ENCODE measurements around the gene HOXA5.
A peak's percentile ranks its signal among the peaks of the same experiment; 100 is the strongest.

HOXA5 gene

DNA sequence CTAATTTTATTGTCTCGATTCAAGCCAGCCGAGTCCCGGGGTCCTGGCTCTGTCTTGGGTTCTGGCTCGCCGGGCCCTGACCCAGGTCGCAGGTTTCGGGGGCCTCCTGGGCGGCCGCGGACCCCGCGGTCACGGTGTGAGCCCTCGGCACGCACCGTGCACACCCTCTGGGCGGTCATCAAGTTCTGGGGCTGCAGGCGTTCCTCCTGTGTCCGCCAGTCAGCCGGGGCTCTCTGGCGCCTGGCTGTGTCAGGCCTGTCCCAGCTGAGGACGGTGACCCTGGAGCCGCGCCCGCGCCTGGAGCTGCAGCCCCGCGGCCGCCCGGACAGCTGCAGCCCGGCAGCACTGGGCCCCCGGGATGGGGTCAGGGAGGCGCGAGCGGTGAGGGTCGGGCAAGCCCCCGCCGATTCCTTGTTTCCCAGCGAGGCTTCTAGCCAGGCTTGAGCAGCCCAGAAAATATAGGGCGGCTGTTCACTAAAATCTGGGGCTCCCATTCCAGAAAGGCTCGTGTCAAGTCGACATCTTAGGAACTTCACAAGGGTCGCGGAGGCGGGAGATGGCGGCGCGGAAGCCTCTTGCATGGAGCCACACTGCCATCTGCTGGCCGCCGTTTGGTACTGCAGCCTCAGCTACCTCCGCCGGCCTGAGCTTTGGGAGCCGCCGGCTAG, 17.2 kb upstream of the HOXA5 start:
- DNase-seq (ENCODE audit: low read depth in 4 of 4, low spot score in 1 of 4), result peak; percentile 71 to 88 (median 78)

DNA sequence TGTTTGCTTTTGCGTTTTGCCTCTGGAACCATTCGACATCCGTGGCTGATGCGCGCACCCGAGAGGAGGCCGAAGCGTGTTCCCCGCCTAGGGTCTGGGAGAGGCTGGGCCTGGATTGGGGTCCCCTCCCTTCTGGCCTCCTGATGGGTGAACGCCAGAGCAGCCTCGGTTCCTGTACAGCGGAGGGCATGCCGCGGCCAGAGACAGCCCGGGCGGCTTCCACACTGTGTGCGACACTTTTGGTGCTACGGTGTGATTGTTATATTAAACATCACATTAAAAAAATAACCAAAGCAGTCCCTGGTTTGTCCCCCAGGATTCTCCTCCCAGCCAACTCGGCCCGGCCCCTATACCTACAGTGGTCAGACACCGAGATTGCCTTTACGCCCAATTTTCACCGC, 16.7 kb upstream of the HOXA5 start:
- no peak for DNase-seq (ENCODE audit: low read depth in 4 of 4, low spot score in 1 of 4)

DNA sequence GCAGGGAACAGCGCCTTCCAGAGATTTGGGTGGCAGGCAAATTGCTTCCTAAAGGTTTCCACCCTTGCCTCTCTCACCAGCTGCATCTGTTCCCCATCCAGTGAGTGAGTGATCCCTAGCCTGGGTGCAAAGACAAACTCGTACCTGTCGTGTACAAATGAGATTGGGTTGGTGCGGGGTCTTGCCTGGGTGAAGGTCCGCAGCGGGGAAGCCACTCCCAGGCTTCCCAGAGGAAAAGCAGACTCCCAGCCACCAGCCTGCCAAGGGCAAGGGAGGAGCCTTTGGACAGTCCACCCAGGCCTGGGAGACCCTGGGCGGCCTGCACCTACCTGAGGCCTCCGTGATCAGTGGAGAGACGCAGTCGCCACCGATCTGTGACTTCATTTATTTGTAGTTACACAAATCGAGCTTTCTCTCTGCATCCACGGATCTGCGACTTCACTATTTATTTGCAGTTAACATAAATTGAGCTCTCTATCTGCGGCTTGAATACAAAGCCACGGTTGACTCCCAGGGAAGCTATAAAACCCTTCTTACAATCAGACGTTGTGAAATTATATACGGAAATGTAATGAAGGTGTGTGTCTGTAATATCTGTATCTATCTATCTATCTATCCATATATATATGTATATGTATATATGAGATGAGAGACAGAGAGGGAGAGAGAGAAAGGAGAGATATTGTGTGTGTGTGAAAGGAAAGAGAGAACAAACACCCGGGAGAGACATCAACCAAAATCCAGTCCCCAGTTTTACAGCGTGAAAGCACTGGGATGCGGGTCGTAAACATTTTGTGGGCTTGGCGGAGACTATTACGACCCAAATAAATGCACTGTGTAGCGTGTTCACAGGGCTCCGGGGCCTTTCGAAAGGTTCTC, 16.0 kb upstream of the HOXA5 start:
- no peak for DNase-seq (ENCODE audit: low read depth in 4 of 4, low spot score in 1 of 4)

DNA sequence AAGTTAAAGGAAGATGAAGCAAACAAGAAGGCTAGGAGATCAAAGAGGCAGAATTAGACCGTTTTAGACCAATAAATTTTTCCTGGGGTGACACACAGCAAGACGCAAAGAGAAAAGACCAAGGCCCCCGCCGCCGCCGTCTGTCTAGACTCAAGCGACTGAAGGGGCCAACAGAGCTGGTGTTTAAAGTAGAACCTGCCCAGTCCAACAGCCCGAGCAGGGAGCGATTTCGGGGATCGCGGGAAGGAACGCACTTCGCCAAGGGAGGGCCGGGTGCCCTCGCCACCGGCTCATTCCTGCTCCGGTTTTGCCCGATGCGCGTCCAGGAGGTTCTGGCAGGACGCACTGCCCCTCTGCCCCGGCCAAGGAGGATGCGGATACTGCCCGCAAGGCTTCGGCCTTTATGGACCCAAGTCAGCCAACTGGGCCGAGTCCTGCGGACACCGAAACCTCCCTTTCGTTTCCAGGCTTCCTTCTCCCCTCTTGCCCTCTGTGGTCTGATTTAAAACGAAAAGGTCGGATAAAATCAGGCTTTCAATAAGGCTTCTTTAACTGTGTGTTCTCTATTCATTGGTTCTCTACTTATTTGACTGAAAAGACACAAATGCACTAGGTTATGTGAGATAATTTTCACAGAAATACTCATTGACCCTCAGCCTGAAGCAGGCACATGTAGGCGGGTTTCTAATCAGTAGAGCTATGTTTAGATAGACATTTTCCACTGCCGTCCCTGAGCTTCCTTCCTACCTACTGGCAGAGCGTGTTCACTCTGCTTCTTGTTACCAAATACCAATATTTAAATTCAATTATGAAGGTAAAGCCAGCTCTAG, 15.2 kb upstream of the HOXA5 start:
- no peak for DNase-seq (ENCODE audit: low read depth in 4 of 4, low spot score in 1 of 4)

DNA sequence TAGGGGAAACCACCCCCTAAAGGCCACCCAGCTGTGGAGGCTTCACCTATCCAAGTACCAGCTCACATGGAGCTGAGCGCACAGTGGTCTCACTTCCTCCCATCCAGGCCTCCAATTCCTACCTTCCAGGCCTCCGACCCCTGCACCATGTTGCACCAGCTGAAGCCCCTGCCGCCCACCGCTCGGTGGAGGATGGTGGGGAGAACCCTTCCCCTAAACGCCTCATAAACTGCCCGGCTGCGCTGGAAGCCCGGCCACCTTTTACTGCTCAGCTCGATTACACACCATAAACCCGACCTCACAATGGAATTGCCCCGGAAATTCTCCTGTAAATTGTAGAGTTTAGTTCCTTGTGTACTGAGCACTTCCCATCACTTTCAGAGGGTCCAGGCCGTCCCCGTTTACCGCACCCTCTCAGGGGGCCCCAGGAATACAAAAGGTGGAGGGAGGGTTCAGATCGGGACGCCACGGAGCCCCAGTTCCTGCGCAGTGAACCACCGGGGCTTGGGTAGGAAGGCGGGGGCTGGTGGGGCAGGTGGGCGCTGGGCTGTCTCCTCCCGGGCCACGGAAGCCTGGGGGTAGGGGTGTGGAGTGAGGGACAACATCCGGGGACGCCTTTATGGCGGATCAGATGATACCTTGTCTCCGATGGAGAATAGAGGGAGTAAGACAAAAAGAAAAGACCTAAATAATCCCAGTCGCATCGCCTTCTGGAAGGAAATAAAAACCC, 14.4 kb upstream of the HOXA5 start:
- DNase-seq (ENCODE audit: low read depth in 4 of 4, low spot score in 1 of 4), result no peak

DNA sequence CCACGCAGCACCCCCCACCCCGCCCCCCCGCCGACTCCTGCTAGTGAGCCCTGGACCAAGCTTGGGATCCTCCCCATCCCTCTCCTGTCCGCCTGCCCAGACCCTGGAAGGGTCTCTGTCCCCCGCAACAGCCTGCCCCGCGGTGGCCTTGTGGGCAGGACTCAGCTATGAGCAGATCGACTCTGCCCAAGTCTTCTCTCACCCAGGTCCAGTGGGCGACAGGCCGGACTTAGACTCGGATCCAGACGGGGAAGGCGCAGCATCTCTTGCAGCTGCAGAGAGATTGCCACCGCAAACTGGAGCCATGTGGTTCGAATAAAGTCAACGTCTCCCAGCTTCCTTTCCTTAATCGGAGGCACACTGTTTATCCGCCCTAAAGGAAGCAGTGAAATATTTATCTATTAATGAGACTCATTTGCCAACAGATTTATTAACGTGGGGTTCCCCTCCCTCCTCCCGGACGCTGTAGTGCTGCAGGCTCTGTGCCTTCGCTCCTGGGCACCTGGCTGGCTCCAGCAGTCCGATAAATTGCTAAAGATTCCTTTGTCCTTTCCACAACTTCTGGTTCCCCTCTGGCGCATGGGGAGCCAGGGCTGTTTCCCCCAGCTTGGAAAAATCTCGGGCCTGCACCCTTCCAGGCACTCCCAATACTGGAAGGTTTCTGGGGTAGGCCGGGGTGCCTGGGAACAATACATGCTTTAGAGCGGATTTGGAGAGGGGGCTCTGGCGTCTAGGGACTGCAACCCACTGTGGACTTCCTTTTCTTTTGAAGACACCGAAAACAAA, 13.6 kb upstream of the HOXA5 start:
- no peak for DNase-seq (ENCODE audit: low read depth in 4 of 4, low spot score in 1 of 4)

DNA sequence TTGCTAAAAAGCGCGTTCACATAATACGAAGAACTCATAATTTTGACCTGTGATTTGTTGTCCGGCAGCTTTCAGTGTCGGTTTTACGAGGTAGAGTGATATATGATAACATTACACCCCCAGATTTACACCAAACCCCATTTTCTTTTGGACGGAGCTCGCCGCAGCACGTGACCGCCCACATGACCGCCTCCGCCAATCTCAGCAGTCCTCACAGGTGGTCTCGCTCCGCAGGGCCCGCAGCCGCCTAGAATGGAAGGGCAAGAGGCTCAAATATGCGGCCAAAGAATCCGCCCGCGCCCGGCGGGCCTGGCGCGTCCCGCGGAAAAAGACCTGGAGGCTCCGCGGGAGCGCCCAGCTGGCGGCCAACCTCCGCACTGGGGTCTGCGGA, 13.0 kb upstream of the HOXA5 start, which contains the start of gene HOXA7:
Gene HOXA7, minus strand, starts transcription at position 168 of the 391 bp plus-strand sequence. Its CDS starts 130 bp downstream, at position 38.
- no peak for DNase-seq (ENCODE audit: low read depth in 4 of 4, low spot score in 1 of 4)

DNA sequence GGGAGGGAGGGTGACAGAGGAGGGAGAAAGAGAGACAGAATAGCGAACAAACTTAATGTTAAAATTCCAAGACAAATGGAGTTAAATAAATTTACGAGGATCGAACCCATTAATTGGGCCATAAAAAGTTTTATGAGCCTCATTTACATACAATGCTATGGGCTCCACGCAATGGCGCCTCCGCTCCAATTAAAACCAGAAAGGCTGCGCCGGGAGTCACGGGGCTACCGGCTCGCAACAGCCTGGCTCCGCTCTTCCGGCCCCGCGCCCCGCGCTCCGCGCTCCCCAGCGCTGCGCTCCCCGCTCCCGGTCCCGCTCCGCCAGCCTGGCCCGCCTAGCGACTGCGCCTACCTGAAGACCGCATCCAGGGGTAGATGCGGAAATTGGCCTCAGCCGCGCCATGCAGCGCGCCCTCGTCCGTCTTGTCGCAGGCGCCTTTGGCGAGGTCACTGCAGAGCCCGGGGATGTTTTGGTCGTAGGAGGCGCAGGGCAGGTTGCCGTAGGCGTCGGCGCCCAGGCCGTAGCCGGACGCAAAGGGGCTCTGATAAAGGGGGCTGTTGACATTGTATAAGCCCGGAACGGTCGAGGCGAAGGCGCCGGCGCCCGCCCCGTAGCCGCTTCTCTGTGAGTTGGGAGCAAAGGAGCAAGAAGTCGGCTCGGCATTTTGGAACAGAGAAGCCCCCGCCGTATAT, 12.5 kb upstream of the HOXA5 start:
- DNase-seq (ENCODE audit: low read depth in 4 of 4, low spot score in 1 of 4), result no peak

DNA sequence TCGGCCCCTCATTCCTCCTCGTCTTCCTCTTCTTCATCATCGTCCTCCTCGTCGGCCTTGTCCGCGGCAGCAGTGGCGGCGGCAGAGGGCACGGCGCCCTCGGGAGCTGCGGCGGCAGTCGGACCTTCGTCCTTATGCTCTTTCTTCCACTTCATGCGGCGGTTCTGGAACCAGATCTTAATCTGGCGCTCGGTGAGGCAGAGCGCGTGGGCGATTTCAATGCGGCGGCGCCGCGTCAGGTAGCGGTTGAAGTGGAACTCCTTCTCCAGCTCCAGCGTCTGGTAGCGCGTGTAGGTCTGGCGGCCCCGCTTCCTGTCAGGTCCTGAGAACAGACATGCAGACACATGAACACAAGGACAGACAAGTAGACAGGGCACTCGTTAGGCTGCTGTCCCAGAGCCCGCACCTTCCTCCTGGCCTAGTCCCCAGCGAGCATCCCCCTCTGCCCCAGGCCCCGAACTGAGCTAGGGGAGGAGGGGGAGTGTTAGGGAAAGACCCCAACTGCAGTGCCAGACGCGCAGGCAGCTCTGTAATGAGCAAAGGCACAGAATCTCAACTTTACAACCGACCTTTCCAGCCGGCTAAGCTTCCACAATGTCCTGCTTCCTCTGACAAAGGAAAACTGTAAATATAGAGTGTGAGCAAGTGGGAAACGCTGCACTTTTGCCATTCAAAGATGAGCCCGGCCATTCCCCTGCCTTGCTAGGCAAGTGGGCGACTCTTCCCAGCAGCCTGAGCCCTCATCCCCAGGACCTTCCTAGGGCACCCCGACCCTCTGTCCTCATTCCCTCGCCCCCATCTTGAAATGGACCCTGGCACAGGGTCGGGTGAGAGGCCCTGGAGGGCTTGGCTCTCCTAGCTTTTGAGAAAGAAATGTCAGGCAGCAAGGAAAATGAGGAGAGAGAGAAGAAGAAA, 11.7 kb upstream of the HOXA5 start:
- DNase-seq (ENCODE audit: low read depth in 4 of 4, low spot score in 1 of 4), result no peak

DNA sequence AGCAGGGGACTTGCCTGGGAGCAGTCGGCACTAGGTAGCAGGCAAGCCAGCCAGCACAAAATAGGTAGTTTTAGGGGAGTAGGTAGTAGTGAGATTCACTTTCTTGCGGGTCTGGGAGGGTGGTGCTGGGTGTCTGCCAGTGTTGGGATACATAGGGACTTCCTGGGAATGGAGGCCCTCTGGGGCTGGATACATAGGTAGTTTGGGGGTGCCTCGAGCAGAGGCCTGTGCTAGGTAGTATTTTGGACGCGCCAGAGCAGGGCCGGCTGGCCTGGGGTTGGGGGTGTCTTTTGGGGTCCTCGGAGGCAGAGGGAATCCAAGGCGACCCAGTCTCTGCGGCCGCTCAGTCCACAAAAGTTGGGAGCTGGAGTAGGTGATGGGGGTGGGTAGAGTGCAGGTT, 10.9 kb upstream of the HOXA5 start:
- DNase-seq (ENCODE audit: low read depth in 4 of 4, low spot score in 1 of 4), result no peak

DNA sequence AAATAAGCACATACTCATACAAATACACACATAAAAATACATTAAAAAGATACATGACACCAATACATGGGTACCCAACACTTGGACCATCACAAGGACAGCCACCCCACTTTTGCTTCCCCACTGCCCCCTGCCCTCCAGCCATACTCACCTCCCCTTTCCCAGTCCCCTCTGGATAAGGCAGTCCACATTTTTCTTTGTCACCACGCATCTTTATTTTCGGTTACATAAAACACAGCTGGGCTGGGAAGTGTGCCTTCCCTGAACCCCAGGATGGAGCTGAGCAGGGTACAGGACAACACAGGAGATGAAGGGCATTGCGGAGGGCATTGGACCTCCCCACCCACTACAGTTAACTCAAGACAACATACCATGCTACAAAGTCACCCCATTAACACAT, 10.0 kb upstream of the HOXA5 start:
- DNase-seq (ENCODE audit: low read depth in 4 of 4, low spot score in 1 of 4), result no peak

DNA sequence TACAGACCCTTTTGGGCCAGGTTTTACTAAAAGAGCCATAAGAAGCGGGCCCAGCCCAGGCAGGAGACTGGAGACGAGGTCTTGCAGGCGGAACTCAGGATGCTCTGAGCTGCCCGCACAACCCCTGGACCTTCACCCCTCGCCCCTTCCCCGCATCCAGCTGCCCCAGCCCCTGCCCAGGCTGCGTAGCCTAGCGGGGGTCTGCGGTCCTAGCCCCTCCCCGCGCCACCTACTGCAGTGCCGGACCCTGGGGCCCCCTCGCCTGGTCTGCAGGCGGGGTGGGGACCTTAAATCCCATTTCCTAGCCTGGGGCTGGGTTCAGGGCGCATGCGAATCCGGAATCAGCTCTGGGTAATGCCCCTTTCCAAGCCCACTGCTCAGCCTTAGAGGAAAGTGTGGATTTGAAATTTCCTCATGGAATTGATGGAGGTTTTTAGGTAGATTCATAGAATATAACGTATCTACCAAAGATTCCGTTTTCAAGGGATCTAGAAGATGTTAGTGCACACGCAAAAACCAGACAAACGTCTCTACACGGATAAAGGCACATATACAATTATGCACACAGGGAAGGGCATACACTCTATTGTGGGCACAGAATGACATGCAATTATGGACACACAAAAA, 9.4 kb upstream of the HOXA5 start:
- no peak for DNase-seq (ENCODE audit: low read depth in 4 of 4, low spot score in 1 of 4)

DNA sequence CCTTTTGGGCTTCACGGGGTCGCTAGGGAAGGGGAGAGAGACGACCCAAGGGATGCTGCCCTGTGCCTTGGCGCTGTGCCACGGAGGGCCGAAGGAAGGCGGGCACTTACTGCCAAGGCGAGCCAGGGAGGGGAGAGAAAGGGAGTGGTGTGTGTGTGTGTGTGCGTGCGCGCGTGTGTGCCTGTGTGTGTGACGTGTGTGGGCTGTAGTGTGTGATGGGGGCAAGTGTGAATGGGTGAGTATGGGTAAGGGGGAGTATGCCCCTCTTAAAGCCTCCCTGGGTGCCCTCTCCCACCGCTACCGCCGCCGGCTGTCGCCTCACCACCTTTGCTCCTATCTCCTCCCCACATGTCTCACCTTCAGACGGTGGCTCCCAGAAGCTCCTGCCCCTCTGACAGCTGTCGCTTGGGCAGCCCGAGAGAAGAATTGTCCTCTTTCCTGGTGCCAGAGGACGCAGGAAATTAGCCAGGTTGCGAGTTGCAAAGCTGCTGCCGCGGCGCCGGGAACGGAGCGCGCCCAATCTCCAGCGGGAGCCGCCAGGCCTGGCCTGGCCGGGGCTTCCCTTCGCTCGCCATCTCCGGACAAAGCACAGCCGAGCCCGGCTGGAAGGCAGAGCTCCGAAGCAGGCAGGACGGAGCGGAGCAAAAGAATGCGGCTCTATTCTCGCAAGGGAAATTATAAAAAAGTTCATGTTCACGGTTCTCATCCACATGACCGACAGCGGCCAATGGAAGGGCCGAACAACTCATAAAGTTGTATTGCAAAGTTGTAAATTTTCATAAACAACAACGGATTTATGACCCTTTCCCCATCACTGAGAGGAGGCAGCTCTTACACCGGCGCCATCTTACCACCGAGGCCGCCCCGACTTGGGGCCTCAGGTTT, 8.7 kb upstream of the HOXA5 start, which contains the start of gene HOXA3:
Gene HOXA3, minus strand, starts transcription at position 653 of the 885 bp plus-strand sequence. CDS start 41,943 bp downstream, outside the sequence.
- no peak for DNase-seq (ENCODE audit: low read depth in 4 of 4, low spot score in 1 of 4)

DNA sequence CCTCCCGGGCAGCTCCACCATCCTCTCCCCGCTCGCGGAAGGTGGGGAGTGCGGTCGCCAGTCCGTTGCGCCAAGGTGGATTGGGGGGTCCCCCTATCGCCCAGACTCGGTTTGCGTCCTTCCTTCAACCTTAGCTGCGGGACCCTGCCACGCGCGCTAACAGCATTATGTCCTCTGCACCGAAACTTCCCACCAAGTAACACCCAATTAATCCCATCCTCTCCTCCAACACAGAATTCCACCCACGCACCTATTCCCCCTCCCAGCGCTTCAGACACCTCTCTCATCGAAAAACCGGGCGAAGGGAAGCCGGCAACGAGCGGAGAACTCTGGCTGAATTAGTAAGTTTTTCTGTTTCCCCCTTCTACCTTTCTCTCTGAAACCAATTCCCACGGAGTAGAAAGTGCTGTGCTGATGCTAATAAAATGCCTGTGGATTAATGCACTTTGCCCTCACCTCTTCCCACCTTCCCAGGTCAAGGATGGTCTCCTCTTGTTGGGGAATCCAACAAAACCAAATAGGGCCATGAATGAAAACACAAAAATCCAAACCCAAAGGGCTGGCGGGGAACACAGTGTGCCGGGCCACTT, 8.0 kb upstream of the HOXA5 start:
- no peak for DNase-seq (ENCODE audit: low read depth in 4 of 4, low spot score in 1 of 4)

DNA sequence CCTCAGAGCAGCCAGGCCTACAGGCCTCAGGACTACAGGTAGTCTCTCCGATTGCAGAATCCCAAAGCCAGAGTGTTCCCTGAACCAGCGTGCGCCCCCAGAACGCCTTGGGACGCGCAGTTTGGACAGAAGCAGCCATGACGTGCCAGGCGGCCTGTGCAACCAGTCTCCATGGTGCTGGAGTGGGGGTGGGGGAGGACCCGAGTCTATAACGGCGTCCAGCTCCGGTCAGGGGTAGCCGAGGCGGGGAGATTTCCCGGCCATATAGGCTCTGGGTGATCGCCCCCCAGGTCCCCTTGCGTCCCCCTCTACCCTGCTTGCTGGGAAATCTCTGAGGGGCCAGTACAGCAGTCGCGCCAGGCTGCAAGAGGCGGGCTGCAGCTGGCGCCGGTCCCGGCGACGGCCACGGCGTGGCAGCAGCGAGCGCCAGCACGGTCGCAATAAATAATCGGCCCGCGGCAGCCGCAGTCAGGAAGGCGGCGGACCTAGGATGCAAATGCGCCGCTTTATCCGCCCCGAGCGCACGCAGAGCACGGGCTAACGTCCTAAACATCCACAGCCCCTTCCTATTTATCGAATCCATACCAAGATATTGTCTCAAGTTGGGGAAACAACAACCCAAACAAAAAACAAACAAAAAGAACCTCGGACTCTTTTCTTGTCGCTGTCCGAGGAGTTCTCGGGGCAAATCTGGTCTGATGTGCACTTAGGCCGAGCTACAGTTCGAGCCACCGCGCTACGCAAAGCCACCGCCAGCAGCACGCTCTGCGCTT, 7.3 kb upstream of the HOXA5 start:
- DNase-seq (ENCODE audit: low read depth in 4 of 4, low spot score in 1 of 4), result peak in 2 of 4 experiments; percentile 41 to 46

Measured in stimulated activated CD4-positive, alpha-beta T cell treated with anti-CD3 and anti-CD28 coated beads, Interleukin-1b, Interleukin-23, amount 100 ng/mL, for 24 hours (primary cell).